ENCODE results near the gene IGSF9B. TPM values are rescaled to one million over a fixed set of nuclear protein-coding genes. Genes with fewer than 3 reads are reported as not detected.

IGSF9B gene
- total and polyA plus RNA-seq, 9 of the 15 experiments (the other 6 are each of a cell fraction or from before 2014, with no cell fraction given), result 0.09 TPM; not detected in 8

- no peak overlapping the region for H3K27ac ChIP-seq (ENCODE audit: extremely low read depth, low read depth, low read length)
- H3K9ac ChIP-seq (ENCODE audit: insufficient read depth in 1 of 2, low read depth in 2 of 2, low read length in 2 of 2), result no peak overlapping the region
- no peaks in the 10 kb centered on the region for H3K36me3 ChIP-seq (ENCODE audit: control insufficient read depth, insufficient read depth, low read length)
- H4K20me1 ChIP-seq (replicated peaks; ENCODE audit: control insufficient read depth, insufficient read depth, low read length), result no peaks in the 10 kb centered on the region
- in situ Hi-C loops (cut with MboI), result no loop called here
- no peaks in the 10 kb centered on the region for H3K4me1 ChIP-seq (replicated peaks in 1 of 2; ENCODE audit: control insufficient read depth in 2 of 2, insufficient read depth in 2 of 2, low read length in 2 of 2)
- FAIRE-seq (no peak), ATAC-seq (no peak), DNase-seq (ENCODE audit: extremely low read depth in 1 of 4, low spot score in 3 of 4) (no peak)
- no peaks in the 10 kb centered on the region for H3K9me3 ChIP-seq (replicated peaks; ENCODE audit: control insufficient read depth, insufficient read depth, low read depth, low read length)
- WGBS (ENCODE audit: insufficient coverage, low coverage, missing lambda C conversion rate), result 3% methylated on average over 5 of the region's 5 CpGs
- BruUV-seq (replicated peaks), result no TSS peak
- H3K27me3 ChIP-seq (ENCODE audit: control insufficient read depth in 2 of 2, insufficient read depth in 2 of 2, low read length in 2 of 2), result no peaks in the 10 kb centered on the region; a peak in 1 of 5 replicates
- no peak overlapping the region for H2AFZ ChIP-seq (ENCODE audit: low read depth, low read length)
- POLR2A ChIA-PET, result no interaction called here
- CTCF ChIA-PET (ENCODE audit: low intra/inter-chr PET ratio), result no interaction called here
- no peaks in the 10 kb centered on the region for H3K79me2 ChIP-seq (ENCODE audit: control insufficient read depth, insufficient read depth, low read length)
- H3K9me1 ChIP-seq (ENCODE audit: control insufficient read depth, insufficient read depth, low read length), result no peaks in the 10 kb centered on the region
- no peak overlapping the region for H3K4me3 ChIP-seq
- intact Hi-C loops (cut with micrococcal nuclease), result no loop called here
- H3K4me2 ChIP-seq (ENCODE audit: insufficient read depth, low read length), result no peak overlapping the region
- TF ChIP-seq MTF1 (CRISPR knock-in tag; IDR thresholded peaks at IDR 0.05; ENCODE audit: borderline replicate concordance) (no peak), ATF7 (IDR thresholded peaks at IDR 0.05) (no peak), TSC22D4 (tag; IDR thresholded peaks at IDR 0.05) (no peak), CXXC5 (CRISPR knock-in tag; IDR thresholded peaks at IDR 0.05) (no peak), CCNT2 (IDR thresholded peaks at IDR 0.05; ENCODE audit: borderline replicate concordance, extremely low read depth, insufficient read length, low read depth, low read length) (no peak), MEIS2 (IDR thresholded peaks at IDR 0.05; ENCODE audit: partially characterized antibody) (no peak), ARID4B (CRISPR knock-in tag; IDR thresholded peaks at IDR 0.05) (no peak), THAP7 (CRISPR knock-in tag; IDR thresholded peaks at IDR 0.05) (no peak), PBX2 (CRISPR knock-in tag; IDR thresholded peaks at IDR 0.05; ENCODE audit: low read depth) (no peak), PBX2 (tag; conservative IDR thresholded peaks at IDR 0.05; ENCODE audit: low read depth) (no peak), ZNF444 (CRISPR knock-in tag; IDR thresholded peaks at IDR 0.05) (no peak), TAF9B (IDR thresholded peaks at IDR 0.05; ENCODE audit: partially characterized antibody) (no peak), U2AF1 (optimal IDR thresholded peaks at IDR 0.05; ENCODE audit: low read depth, low read length) (no peak)
Observed at GRCh38 chr11:133889188-133889587, 67.6 kb downstream of the IGSF9B start.
